GM13977 (cell line): ENCODE results near the gene RANBP17.

Source experiments
- DNase-seq: peaks from one replicate; pipeline ENCODE4 v3.0.0; 2012; ENCODE audit warnings: low spot score
- CTCF ChIP-seq: IDR thresholded peaks from 2 replicates; pipeline ENCODE4 v1.5.1; 2012; ENCODE audit warnings: mild to moderate bottlenecking, control low read depth; ENCODE audit not compliant: insufficient read depth; ENCODE audit errors: extremely low read depth, missing control alignments
- in situ Hi-C: fragments of 300-500 bp; cut with MboI; formaldehyde crosslinking; loops from one replicate; pipeline ENCODE4 v1.12.0; 2022; ENCODE audit warnings: low sequenced_read_pairs, low pct_unique_long_range_greater_than_20kb, mixed read lengths, inconsistent platforms; ENCODE audit not compliant: unreplicated experiment

RANBP17 gene

GRCh38 chr5:171107669-171108068 lies 245.9 kb downstream of the RANBP17 start:
- TF ChIP-seq CTCF: no peak
- DNase-seq: no peak
- in situ Hi-C loops: no loop called here

- DNase-seq: no peak
- no peak for TF ChIP-seq CTCF
- in situ Hi-C loops: no loop called here
Observed at GRCh38 chr5:171115519-171115918, 253.7 kb downstream of the RANBP17 start.

- no peak for DNase-seq
- no peak for TF ChIP-seq CTCF
- in situ Hi-C loops: no loop called here
Observed at GRCh38 chr5:171116719-171117118, 254.9 kb downstream of the RANBP17 start.

- in situ Hi-C loops: no loop called here
- no peak for TF ChIP-seq CTCF
- no peak for DNase-seq
Observed at GRCh38 chr5:171120986-171121622, 259.3 kb downstream of the RANBP17 start.

- no peak for TF ChIP-seq CTCF
- no peak for DNase-seq
- in situ Hi-C loops: no loop called here
Observed at GRCh38 chr5:171121638-171122037, 259.8 kb downstream of the RANBP17 start.

GRCh38 chr5:171122372-171122771 lies 260.6 kb downstream of the RANBP17 start:
- TF ChIP-seq CTCF: no peak
- in situ Hi-C loops: no loop called here
- no peak for DNase-seq

- in situ Hi-C loops: no loop called here
- no peak for DNase-seq
- no peak for TF ChIP-seq CTCF
Observed at GRCh38 chr5:171123417-171123816, 261.6 kb downstream of the RANBP17 start.
